H9 (cell line): ENCODE measurements around the gene FGF16. TPM values are rescaled to one million over a fixed set of nuclear protein-coding genes. Genes with fewer than 3 reads are reported as not detected.

Source experiments
- DNase-seq: peaks from one replicate; pipeline ENCODE4 v3.0.0-alpha.2; 2017
- H2AFZ ChIP-seq: one replicate; pipeline ENCODE4 v1.6.1; 2013; ENCODE audit warnings: mild to moderate bottlenecking, low read length, control low read depth, moderate library complexity
- H2AK5ac ChIP-seq: 2 replicates; pipeline ENCODE4 v1.6.1; 2013; ENCODE audit warnings: low read length, control low read depth, mixed read lengths; ENCODE audit not compliant: insufficient read length
- H2BK120ac ChIP-seq: one replicate; pipeline ENCODE4 v1.6.1; 2013; ENCODE audit warnings: low read depth, mild to moderate bottlenecking, low read length, control low read depth, inconsistent platforms; ENCODE audit not compliant: poor library complexity, severe bottlenecking
- H2BK12ac ChIP-seq: 2 replicates; pipeline ENCODE4 v1.6.1; 2013; ENCODE audit warnings: low read length, control low read depth, mixed read lengths, low read depth; ENCODE audit not compliant: insufficient read length
- H2BK15ac ChIP-seq: 2 replicates; pipeline ENCODE4 v1.6.1; 2013; ENCODE audit warnings: low read depth, low read length, control low read depth
- H2BK20ac ChIP-seq: one replicate; pipeline ENCODE4 v1.6.1; 2013; ENCODE audit warnings: low read depth, mild to moderate bottlenecking, low read length, control low read depth, inconsistent platforms; ENCODE audit not compliant: poor library complexity, severe bottlenecking
- H2BK5ac ChIP-seq: 2 replicates; pipeline ENCODE4 v1.6.1; 2013; ENCODE audit warnings: low read length, control low read depth, mixed read lengths; ENCODE audit not compliant: insufficient read length
- H3K14ac ChIP-seq: 2 replicates; pipeline ENCODE4 v1.6.1; 2013; ENCODE audit warnings: low read length, control low read depth; ENCODE audit not compliant: insufficient read depth
- H3K18ac ChIP-seq: 2 replicates; pipeline ENCODE4 v1.6.1; 2013; ENCODE audit warnings: low read depth, mild to moderate bottlenecking, mixed read lengths, low read length, control low read depth; ENCODE audit not compliant: insufficient read length
- H3K23ac ChIP-seq: 2 replicates; pipeline ENCODE4 v1.6.1; 2013; ENCODE audit warnings: low read length, control low read depth, mixed read lengths, low read depth; ENCODE audit not compliant: insufficient read length
- H3K23me2 ChIP-seq: 2 replicates; pipeline ENCODE4 v1.6.1; 2013; ENCODE audit warnings: low read depth, mild to moderate bottlenecking, mixed read lengths, low read length, control low read depth; ENCODE audit not compliant: insufficient read length, poor library complexity, severe bottlenecking
- H3K27ac ChIP-seq: 2 replicates; pipeline ENCODE4 v1.5.1; 2013; ENCODE audit warnings: low read length, control low read depth, mixed read lengths, low read depth; ENCODE audit not compliant: insufficient read length
- H3K27me3 ChIP-seq: 2 replicates; pipeline ENCODE4 v1.6.1; 2013; ENCODE audit warnings: low read length, control low read depth, inconsistent platforms; ENCODE audit not compliant: insufficient read depth
- H3K4ac ChIP-seq: 2 replicates; pipeline ENCODE4 v1.6.1; 2013; ENCODE audit warnings: low read depth, mild to moderate bottlenecking, control low read depth, inconsistent platforms, low read length, moderate library complexity
- H3K4me1 ChIP-seq: 2 replicates; pipeline ENCODE4 v1.6.1; 2013; ENCODE audit warnings: low read length, control low read depth, inconsistent platforms; ENCODE audit not compliant: insufficient read depth
- H3K4me2 ChIP-seq: 2 replicates; pipeline ENCODE4 v1.6.1; 2013; ENCODE audit warnings: low read length, control low read depth, mixed read lengths; ENCODE audit not compliant: insufficient read length, insufficient read depth
- H3K56ac ChIP-seq: 2 replicates; pipeline ENCODE4 v1.6.1; 2013; ENCODE audit warnings: low read depth, mild to moderate bottlenecking, mixed read lengths, low read length, control low read depth; ENCODE audit not compliant: insufficient read length
- H3K79me1 ChIP-seq: 2 replicates; pipeline ENCODE4 v1.6.1; 2013; ENCODE audit warnings: low read depth, mild to moderate bottlenecking, moderate library complexity, low read length, control low read depth, inconsistent platforms; ENCODE audit not compliant: insufficient read depth, poor library complexity, severe bottlenecking
- H3K79me2 ChIP-seq: 2 replicates; pipeline ENCODE4 v1.6.1; 2013; ENCODE audit warnings: low read length, control low read depth, inconsistent platforms; ENCODE audit not compliant: insufficient read depth
- H3K9ac ChIP-seq: 2 replicates; pipeline ENCODE4 v1.6.1; 2013; ENCODE audit warnings: low read length, control low read depth, mixed read lengths; ENCODE audit not compliant: insufficient read length; ENCODE audit errors: extremely low read depth
- H3K9me3 ChIP-seq: one replicate; pipeline ENCODE4 v1.6.1; 2013; ENCODE audit warnings: low read depth, low read length, inconsistent platforms; ENCODE audit not compliant: control insufficient read depth
- H3T11ph ChIP-seq: one replicate; pipeline ENCODE4 v1.6.1; 2013; ENCODE audit warnings: mild to moderate bottlenecking, low read length, control low read depth, inconsistent platforms
- H4K20me1 ChIP-seq: one replicate; pipeline ENCODE4 v1.6.1; 2013; ENCODE audit not compliant: control insufficient read depth, insufficient read length, insufficient read depth
- H4K5ac ChIP-seq: 2 replicates; pipeline ENCODE4 v1.6.1; 2013; ENCODE audit warnings: low read depth, mild to moderate bottlenecking, mixed read lengths, low read length, control low read depth; ENCODE audit not compliant: insufficient read length
- H4K8ac ChIP-seq: replicated peaks from 2 replicates; pipeline ENCODE4 v1.6.1; 2013; ENCODE audit warnings: low read length, control low read depth, mixed read lengths, low read depth; ENCODE audit not compliant: insufficient read length
- H4K91ac ChIP-seq: 2 replicates; pipeline ENCODE4 v1.6.1; 2013; ENCODE audit warnings: low read depth, mild to moderate bottlenecking, moderate library complexity, mixed read lengths, low read length, control low read depth; ENCODE audit not compliant: insufficient read length
- H3K27ac Mint-ChIP-seq, 3 experiments: 2 replicates in 2 of 3; 3 replicates in 1 of 3; pipeline ENCODE4 v1.8.0; 2020 to 2021; ENCODE audit warnings: mixed read lengths in 3 of 3, mild to moderate bottlenecking in 1 of 3, moderate library complexity in 1 of 3
- H3K27me3 Mint-ChIP-seq: 2 replicates; pipeline ENCODE4 v1.8.0; 2021; ENCODE audit warnings: low read depth, mild to moderate bottlenecking, moderate library complexity, mixed read lengths
- H3K36me3 Mint-ChIP-seq, 3 experiments: 2 replicates in 2 of 3; 3 replicates in 1 of 3; pipeline ENCODE4 v1.8.0; 2020 to 2021; ENCODE audit warnings: low read depth in 3 of 3, mixed read lengths in 3 of 3; ENCODE audit not compliant: insufficient read depth in 1 of 3
- H3K4me1 Mint-ChIP-seq, 2 experiments: 2 replicates each; pipeline ENCODE4 v1.8.0; 2020; ENCODE audit warnings: mixed read lengths in 2 of 2
- H3K4me3 Mint-ChIP-seq, 2 experiments: 2 replicates in 1 of 2; 3 replicates in 1 of 2; pipeline ENCODE4 v1.8.0; 2020 to 2021; ENCODE audit warnings: mild to moderate bottlenecking in 2 of 2, mixed read lengths in 2 of 2, moderate library complexity in 1 of 2
- H3K9me3 Mint-ChIP-seq, 2 experiments: 2 replicates in 1 of 2; 3 replicates in 1 of 2; pipeline ENCODE4 v1.8.0; 2020; ENCODE audit warnings: mild to moderate bottlenecking in 2 of 2, mixed read lengths in 2 of 2, moderate library complexity in 1 of 2
- CTCF ChIP-seq: fragments of 200-600 bp; sonication (generic); conservative IDR thresholded peaks from 3 replicates; pipeline ENCODE4 v1.8.0; 2021; ENCODE audit warnings: antibody characterized with exemption, mild to moderate bottlenecking
- WGBS: extraction: QIAGEN DNeasy Blood & Tissue Kit; methylation state at CpG from one replicate; pipeline ENCODE4 v1.1.7; 2013; ENCODE audit warnings: missing lambda C conversion rate, low lambda C conversion rate, mixed read lengths; ENCODE audit not compliant: insufficient read length; ENCODE audit errors: extremely low coverage; 5-methylcytosine and 5-hydroxymethylcytosine counted together
- total RNA-seq: library from RNA; stranded (reverse); gene quantifications from 2 replicates; pipeline ENCODE4 v1.2.1, GENCODE V29; 2021

Gene FGF16
- total RNA-seq, 1 experiment from 2014 or later = 2.8 TPM

GRCh38 chrX:77412631-77413030 lies 34.6 kb upstream of the FGF16 start:
- Histone ChIP-seq H3K27me3 (no peaks in the 10 kb centered on the region), H3K4me2 (no peak overlapping the region), H2AFZ (no peak overlapping the region), H3K4ac (no peak overlapping the region), H3K9ac (no peak overlapping the region), H4K8ac (no peak overlapping the region), H2BK20ac (no peak overlapping the region), H4K91ac (no peak overlapping the region), H2BK12ac (no peak overlapping the region), H2AK5ac (no peak overlapping the region), H3K23ac (no peak overlapping the region), H4K5ac (no peak overlapping the region), H3K4me1 (no peaks in the 10 kb centered on the region), H2BK120ac (no peak overlapping the region), H3T11ph (no peak overlapping the region), H3K14ac (no peak overlapping the region), H2BK5ac (no peak overlapping the region), H4K20me1 (no peaks in the 10 kb centered on the region), H3K9me3 (peaks cover 26% of the 10 kb centered on the region), H3K79me1 (no peaks in the 10 kb centered on the region), H3K27ac (no peak overlapping the region), H3K79me2 (no peaks in the 10 kb centered on the region), H3K18ac (no peak overlapping the region), H3K56ac (no peak overlapping the region), H3K23me2 (no peaks in the 10 kb centered on the region), H2BK15ac (no peak overlapping the region)
- Mint-ChIP-seq H3K4me1 (no peaks in the 10 kb centered on the region), H3K27ac (no peak overlapping the region), H3K27me3 (no peaks in the 10 kb centered on the region), H3K9me3 (peaks cover 71 to 76% of the 10 kb centered on the region in 2 experiments), H3K36me3 (peaks cover 1 to 10% (median 5%) of the 10 kb centered on the region in 3 experiments; a peak in 3 of 7 replicates), H3K4me3 (no peak overlapping the region)
- TF ChIP-seq CTCF = no peak
- no CpG with 5 or more reads among the region's 3 CpGs for WGBS
- DNase-seq = no peak
